ENCODE measurements around the gene SHISA6.

The SHISA6 gene

DNA sequence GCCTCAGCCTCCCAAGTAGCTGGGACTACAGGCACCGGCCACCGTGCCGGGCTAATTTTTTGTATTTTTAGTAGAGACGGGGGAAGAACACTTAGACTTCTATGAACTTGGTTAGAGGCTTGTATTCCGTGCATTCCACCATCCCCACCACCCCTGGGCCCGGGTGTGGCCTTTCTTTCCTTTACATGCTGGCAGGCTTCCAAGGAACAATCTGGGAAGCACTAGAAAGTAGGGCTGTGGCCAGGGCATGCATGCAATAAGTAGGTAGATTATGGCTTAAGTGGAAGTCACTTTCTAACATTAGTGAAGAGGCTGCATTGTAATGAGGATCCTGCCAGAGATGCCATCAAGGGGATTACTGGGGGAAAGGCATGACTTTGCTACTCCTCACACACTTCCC lies 171.6 kb downstream of the SHISA6 start:
- Histone ChIP-seq H3K4me3 (no peak overlapping the region), H3K4me1 (no peaks in the 10 kb centered on the region), H3K9me3 (no peaks in the 10 kb centered on the region), H3K27me3 (ENCODE audit: low read depth) (no peaks in the 10 kb centered on the region), H3K36me3 (replicated peaks) (no peaks in the 10 kb centered on the region)
- no peak for DNase-seq (ENCODE audit: low spot score in 2 of 2)
- in situ Hi-C loops (cut with MboI; ENCODE audit: low sequenced_read_pairs) = no loop called here

DNA sequence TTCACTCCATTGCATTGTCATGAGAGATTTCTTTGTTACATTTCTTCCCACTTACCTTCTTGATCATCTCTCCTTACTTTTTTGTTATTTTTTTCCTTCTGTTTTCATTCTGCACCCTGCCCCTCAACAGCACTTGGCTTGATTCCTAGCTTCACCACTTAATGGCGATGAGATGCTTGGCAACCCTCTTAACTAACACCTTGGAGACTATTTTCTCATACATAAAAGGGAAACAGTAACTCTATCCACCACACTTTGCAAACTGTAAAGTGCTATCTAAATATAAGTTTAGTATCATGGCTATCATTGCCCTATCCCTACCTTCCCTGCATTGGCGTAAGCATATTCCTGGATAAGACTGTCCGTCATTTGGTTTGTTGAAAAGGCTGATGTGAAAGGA lies 177.3 kb downstream of the SHISA6 start:
- H3K4me3 ChIP-seq = no peak overlapping the region
- no peaks in the 10 kb centered on the region for H3K36me3 ChIP-seq (replicated peaks)
- DNase-seq (ENCODE audit: low spot score in 2 of 2) = no peak
- H3K27me3 ChIP-seq (ENCODE audit: low read depth) = no peaks in the 10 kb centered on the region
- in situ Hi-C loops (cut with MboI; ENCODE audit: low sequenced_read_pairs) = no loop called here
- no peaks in the 10 kb centered on the region for H3K9me3 ChIP-seq
- H3K4me1 ChIP-seq = no peaks in the 10 kb centered on the region

DNA sequence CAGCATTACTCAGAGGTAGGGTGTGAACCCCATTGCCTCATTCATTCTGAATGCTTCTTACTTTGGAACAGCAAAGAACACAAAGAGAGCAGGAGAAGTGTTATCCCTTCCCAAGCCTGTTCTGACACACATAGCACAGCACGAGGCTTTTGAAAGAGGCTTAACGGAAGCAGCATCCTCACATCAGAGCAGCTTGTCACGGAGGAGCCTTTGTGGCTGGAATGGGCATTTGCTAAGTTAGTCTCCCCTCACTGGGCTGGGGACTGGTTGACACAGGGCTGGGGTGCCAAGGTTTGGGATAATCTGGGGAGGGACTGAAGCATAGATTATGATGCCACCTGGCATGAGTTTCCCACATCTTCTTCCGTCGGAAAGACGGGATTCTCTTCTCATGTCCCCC lies 189.7 kb downstream of the SHISA6 start:
- H3K36me3 ChIP-seq (replicated peaks) = no peaks in the 10 kb centered on the region
- no peaks in the 10 kb centered on the region for H3K27me3 ChIP-seq (ENCODE audit: low read depth)
- in situ Hi-C loops (cut with MboI; ENCODE audit: low sequenced_read_pairs) = no loop called here
- H3K9me3 ChIP-seq = no peaks in the 10 kb centered on the region
- no peak overlapping the region for H3K4me3 ChIP-seq
- no peak for DNase-seq (ENCODE audit: low spot score in 2 of 2)
- no peaks in the 10 kb centered on the region for H3K4me1 ChIP-seq

DNA sequence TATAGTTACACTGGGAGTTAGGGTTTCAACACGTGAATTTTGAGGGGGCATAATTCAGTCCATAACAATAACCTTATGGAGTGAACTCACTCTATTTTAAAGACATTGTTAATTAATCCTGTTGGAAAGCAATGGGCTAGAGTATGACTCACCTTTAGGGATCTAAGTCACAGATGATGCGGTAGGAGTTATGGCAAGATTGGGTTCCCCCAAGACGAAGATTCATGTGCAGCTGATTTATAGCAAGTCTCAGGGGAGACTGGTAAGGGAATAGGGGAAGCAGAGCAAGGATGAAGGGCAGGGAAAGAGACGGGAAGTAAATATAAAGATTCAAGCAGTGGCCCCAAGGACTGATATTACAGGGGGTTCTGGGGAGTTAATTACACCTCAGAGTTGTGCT lies 197.7 kb downstream of the SHISA6 start:
- no peaks in the 10 kb centered on the region; the same call in none of the 2 replicates for H3K9me3 ChIP-seq
- H3K4me1 ChIP-seq = no peaks in the 10 kb centered on the region
- in situ Hi-C loops (cut with MboI; ENCODE audit: low sequenced_read_pairs) = no loop called here
- no peak for DNase-seq (ENCODE audit: low spot score in 2 of 2)
- no peaks in the 10 kb centered on the region for H3K27me3 ChIP-seq (ENCODE audit: low read depth)
- no peaks in the 10 kb centered on the region for H3K36me3 ChIP-seq (replicated peaks)
- no peak overlapping the region for H3K4me3 ChIP-seq

DNA sequence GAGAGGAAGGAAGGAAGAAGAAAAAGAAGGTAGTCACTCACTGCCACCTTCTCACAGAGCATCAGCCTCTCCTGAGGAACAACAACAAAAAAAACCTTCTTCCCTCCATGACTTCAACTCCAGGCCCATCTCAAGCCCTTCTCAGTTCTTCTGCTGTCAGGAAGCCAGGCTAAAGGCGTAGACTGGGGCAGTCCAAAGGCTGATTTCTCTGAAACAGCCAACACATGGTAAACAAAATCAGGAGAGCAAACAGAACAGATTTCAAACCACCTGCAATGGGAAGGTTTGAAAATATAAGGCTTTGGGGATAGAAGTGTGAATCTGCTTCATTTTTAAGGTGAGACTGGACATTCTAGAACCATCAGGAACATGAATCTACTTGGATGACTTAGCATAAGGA lies 200.0 kb downstream of the SHISA6 start:
- Histone ChIP-seq H3K36me3 (replicated peaks) (no peaks in the 10 kb centered on the region), H3K27me3 (ENCODE audit: low read depth) (no peaks in the 10 kb centered on the region), H3K4me3 (no peak overlapping the region), H3K9me3 (no peaks in the 10 kb centered on the region; the same call in none of the 2 replicates), H3K4me1 (no peaks in the 10 kb centered on the region)
- DNase-seq (ENCODE audit: low spot score in 2 of 2) = no peak
- in situ Hi-C loops (cut with MboI; ENCODE audit: low sequenced_read_pairs) = no loop called here

DNA sequence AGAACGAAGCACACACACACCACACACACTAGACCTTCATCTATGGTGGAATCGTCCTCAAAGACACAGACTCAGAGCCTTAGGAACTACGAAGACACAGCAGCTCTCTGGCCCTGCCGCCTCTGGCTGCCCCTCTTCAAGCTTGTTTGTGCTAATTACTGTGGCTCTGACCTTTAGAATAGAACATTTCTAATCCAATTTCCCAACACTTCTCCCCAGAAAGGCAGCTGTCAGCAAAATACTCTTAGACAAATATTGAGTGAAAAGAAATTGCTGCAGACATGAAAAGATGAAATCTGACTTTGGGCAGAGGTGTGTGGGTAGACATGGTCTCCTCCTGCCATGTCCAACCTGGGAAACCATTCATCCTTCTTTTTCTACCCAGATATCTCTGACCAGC lies 205.3 kb downstream of the SHISA6 start:
- DNase-seq (ENCODE audit: low spot score in 2 of 2) = no peak
- Histone ChIP-seq H3K27me3 (ENCODE audit: low read depth) (no peaks in the 10 kb centered on the region), H3K36me3 (replicated peaks) (no peaks in the 10 kb centered on the region), H3K4me1 (no peaks in the 10 kb centered on the region), H3K9me3 (no peaks in the 10 kb centered on the region; the same call in none of the 2 replicates), H3K4me3 (no peak overlapping the region)
- in situ Hi-C loops (cut with MboI; ENCODE audit: low sequenced_read_pairs) = no loop called here

DNA sequence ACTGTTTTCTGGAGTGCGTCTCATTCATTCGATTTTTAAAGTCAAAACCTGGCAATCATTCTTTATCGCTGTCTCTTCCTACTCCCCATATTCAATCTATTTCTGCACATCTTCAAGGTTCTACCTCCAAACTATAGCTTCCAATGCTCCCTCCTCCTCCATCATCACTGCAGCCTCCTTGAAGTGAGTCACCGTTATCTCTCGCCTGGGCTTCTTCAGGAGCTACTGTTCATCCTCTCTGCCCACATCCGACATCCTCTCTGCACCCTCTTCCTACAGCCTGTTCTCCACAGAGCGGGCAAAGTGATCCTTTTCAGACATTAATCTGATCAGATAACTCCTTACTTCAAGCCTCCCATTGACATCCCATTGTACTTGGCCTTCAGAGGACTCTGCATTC lies 213.1 kb downstream of the SHISA6 start:
- no peaks in the 10 kb centered on the region for H3K4me1 ChIP-seq
- no peak overlapping the region for H3K4me3 ChIP-seq
- in situ Hi-C loops (cut with MboI; ENCODE audit: low sequenced_read_pairs) = no loop called here
- no peaks in the 10 kb centered on the region; the same call in 1 of the 2 replicates for H3K9me3 ChIP-seq
- H3K36me3 ChIP-seq (replicated peaks) = no peaks in the 10 kb centered on the region
- H3K27me3 ChIP-seq (ENCODE audit: low read depth) = no peaks in the 10 kb centered on the region
- DNase-seq (ENCODE audit: low spot score in 2 of 2) = no peak

DNA sequence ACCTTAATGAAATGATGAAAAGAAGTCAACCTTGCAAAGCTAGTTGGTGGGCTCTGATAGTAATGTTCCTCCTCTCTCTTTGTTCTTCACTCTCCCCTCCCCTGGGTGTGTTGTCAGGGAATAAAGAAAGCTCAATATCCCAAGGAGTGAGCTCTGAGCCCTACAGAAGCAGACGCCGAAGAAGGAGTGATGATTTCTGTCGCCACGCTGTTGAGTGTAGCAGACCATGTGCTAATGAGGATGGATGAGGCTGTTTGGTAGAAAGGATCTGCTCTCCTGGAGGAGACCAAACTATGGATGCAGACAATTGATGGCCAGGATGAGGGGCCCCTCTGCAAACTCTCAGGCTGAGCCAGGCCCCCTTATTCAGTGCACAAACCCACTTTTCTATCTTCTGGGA lies 217.3 kb downstream of the SHISA6 start:
- H3K4me3 ChIP-seq = no peak overlapping the region
- no peaks in the 10 kb centered on the region for H3K27me3 ChIP-seq (ENCODE audit: low read depth)
- H3K36me3 ChIP-seq (replicated peaks) = no peaks in the 10 kb centered on the region
- in situ Hi-C loops (cut with MboI; ENCODE audit: low sequenced_read_pairs) = no loop called here
- H3K4me1 ChIP-seq = no peaks in the 10 kb centered on the region
- no peaks in the 10 kb centered on the region for H3K9me3 ChIP-seq
- DNase-seq (ENCODE audit: low spot score in 2 of 2) = no peak

DNA sequence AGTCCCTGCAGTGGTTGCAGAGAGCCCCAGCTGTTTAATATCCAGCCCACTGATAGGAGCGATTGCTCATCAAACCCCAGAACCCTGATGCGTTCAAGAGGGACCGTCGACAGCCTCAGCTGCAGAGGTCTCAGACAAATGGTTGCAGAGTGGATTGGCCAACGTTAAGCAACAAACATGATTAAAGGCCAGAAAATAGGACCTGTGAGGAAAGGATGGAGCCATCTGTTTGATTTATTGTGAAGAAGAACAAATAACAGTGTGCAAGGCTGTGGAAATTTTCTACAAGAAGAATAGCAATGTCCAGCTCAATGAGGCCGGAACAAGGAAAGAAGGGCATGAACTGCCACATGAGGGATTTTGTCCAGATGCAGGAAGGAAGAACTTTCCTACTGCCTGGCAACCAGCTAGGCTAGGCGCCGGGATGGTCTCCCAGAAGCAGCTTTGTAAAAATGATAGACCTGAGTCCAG lies 218.9 kb downstream of the SHISA6 start:
- Histone ChIP-seq H3K27me3 (ENCODE audit: low read depth) (no peaks in the 10 kb centered on the region), H3K4me1 (no peaks in the 10 kb centered on the region), H3K9me3 (no peaks in the 10 kb centered on the region), H3K36me3 (replicated peaks) (no peaks in the 10 kb centered on the region), H3K4me3 (no peak overlapping the region)
- DNase-seq (ENCODE audit: low spot score in 2 of 2) = no peak
- in situ Hi-C loops (cut with MboI; ENCODE audit: low sequenced_read_pairs) = no loop called here

DNA sequence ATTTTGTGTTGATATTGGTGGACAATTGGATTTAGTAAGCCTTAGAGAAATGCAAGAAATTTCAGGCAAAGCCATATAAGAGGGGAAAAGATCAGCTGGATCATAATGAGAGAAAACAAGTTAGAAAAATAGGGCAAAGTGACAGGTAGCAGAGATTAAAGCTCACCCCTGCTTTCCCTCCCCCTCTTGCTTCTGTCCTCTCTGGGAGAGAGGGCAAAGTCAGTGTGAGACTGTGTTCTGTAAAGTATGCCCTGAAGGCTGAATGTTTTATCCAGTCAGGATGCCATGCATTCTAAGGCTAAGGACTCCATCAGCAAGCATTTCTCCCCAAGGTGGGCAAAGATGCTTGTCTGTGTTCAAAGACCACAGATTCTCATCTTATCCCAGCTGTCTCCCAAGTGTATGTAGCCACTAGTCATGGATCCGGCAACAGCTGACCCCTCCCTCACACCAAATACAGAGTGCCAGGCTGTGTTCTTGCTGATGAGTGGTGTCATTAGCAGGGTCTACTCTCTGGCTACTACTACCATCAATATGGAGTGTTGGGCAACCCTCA lies 221.1 kb downstream of the SHISA6 start:
- DNase-seq (ENCODE audit: low spot score in 2 of 2) = no peak
- no peak overlapping the region for H3K4me3 ChIP-seq
- no peaks in the 10 kb centered on the region for H3K9me3 ChIP-seq
- no peaks in the 10 kb centered on the region for H3K4me1 ChIP-seq
- no peaks in the 10 kb centered on the region for H3K27me3 ChIP-seq (ENCODE audit: low read depth)
- no peaks in the 10 kb centered on the region for H3K36me3 ChIP-seq (replicated peaks)
- in situ Hi-C loops (cut with MboI; ENCODE audit: low sequenced_read_pairs) = no loop called here

DNA sequence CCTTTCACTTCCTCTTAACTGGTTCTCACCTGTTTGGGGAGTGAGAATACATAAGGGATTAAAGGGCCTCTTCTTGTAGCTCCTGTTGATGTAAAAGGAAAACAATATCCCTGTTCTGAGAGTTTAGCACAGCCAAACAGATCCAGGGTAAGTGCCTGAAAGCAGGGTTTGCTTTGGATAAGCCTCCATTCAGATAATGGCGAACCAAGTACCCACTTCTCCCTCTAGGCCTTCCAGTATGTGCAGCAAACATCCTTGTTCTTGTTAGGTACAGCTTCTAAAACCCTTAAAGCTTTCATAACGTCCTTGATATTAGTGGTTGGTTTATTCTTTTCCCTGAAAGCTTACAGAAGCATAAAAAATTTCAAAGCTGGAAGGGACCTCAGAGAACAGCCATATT lies 226.6 kb downstream of the SHISA6 start:
- Histone ChIP-seq H3K4me1 (no peaks in the 10 kb centered on the region), H3K4me3 (no peak overlapping the region), H3K9me3 (no peaks in the 10 kb centered on the region), H3K27me3 (ENCODE audit: low read depth) (no peaks in the 10 kb centered on the region), H3K36me3 (replicated peaks) (no peaks in the 10 kb centered on the region)
- no peak for DNase-seq (ENCODE audit: low spot score in 2 of 2)
- in situ Hi-C loops (cut with MboI; ENCODE audit: low sequenced_read_pairs) = no loop called here

DNA sequence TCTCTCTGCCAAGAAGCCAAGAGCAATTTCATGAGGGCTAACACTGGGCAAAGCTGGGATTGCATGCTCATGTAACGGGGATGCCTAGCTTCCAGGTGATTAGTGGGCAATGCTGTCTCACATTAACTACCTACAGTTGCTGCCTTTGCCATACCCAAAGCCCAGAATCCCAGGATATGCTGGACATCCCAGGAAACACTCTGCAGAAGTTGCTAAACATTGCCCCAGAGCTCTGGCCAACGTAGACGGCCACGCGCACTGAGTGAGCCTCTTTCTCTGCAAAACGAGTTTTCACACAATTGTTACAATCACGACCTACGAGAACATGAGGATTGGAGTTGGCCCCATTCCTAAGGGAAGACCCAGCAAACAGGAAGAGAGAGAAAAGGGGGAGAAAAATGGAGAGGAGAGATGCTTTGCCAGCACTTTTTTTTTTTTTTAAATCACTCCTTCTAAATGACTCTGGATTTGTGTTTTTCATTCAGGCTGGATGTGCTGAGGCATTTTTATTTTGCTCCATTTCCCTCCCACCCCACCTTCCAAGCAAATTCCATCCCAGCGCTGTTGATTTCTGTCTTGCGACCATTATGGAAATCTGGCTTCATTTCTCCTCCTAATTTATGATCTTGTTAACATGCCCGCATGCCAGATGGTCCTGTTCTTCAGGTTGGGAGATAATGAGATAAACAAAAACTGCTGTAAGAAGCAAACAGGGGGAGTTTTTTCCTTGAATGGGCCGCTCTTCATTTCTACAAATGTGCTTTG lies 244.5 kb downstream of the SHISA6 start:
- no peak for DNase-seq (ENCODE audit: low spot score in 2 of 2)
- no peaks in the 10 kb centered on the region for H3K27me3 ChIP-seq (ENCODE audit: low read depth)
- H3K36me3 ChIP-seq (replicated peaks) = no peaks in the 10 kb centered on the region
- H3K9me3 ChIP-seq = no peaks in the 10 kb centered on the region
- in situ Hi-C loops (cut with MboI; ENCODE audit: low sequenced_read_pairs) = no loop called here
- no peaks in the 10 kb centered on the region for H3K4me1 ChIP-seq
- no peak overlapping the region for H3K4me3 ChIP-seq

DNA sequence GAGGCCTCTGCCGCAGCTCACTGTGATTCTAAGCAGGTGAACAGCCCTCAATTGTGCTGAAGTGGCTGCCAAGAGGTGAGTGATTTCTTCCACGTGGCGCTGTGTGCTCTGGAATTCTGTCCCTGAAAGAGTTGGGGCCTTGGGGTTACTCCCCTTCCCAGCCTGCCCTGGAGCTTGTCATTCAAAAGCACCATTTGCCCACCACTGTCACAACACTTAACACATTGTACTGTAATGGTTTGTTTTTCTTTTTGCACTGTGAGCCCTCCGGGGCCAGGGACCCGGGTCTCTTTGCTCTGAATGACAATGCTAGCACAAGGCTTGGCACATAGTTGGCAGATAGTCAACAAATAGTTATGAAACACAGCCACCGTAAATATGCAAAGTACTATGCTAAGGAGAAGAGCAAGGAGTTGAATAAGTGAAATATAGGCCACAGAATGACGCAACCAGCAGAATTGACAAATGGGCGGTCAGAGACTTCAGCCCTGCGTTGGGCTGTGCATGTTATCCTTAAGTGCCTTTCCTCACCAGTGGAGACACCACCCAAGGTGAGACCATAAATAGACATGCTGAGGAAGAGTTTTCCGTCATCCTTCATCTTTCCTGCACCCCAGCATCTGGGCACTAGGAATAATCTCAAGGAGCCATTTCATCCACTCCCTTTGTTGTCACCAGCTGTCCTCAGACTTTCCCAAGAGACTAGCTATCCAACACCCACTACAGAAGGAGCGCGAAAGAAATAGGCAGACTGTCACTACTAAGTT lies 245.3 kb downstream of the SHISA6 start:
- Histone ChIP-seq H3K4me1 (no peaks in the 10 kb centered on the region), H3K36me3 (replicated peaks) (no peaks in the 10 kb centered on the region), H3K4me3 (no peak overlapping the region), H3K9me3 (no peaks in the 10 kb centered on the region), H3K27me3 (ENCODE audit: low read depth) (no peaks in the 10 kb centered on the region)
- in situ Hi-C loops (cut with MboI; ENCODE audit: low sequenced_read_pairs) = no loop called here
- DNase-seq (ENCODE audit: low spot score in 2 of 2) = no peak

DNA sequence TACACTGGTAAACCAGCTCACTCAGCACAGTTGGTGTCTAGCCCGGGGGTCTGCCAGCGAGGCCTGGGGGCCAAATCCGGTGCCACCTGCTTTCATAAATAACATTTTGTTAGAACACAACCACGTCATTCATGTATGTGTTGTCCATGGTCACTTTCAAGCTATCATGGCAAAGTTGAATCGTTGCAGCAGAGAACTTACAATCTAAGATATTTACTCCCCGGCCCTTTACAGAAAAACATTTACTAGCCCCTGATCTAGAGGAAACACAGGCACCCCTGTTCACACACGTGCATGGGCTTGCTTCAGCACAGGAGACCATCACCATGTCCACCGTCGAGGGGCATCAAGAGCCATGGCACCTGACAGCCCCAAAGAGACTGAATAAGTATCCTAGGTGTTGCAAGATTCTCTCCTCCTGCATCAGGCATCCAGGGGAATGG lies 245.9 kb downstream of the SHISA6 start:
- H3K36me3 ChIP-seq (replicated peaks) = no peaks in the 10 kb centered on the region
- no peaks in the 10 kb centered on the region for H3K27me3 ChIP-seq (ENCODE audit: low read depth)
- H3K9me3 ChIP-seq = no peaks in the 10 kb centered on the region
- in situ Hi-C loops (cut with MboI; ENCODE audit: low sequenced_read_pairs) = no loop called here
- no peak overlapping the region for H3K4me3 ChIP-seq
- no peaks in the 10 kb centered on the region for H3K4me1 ChIP-seq
- no peak for DNase-seq (ENCODE audit: low spot score in 2 of 2)
